Measurements from ENCODE around the gene TRIM56. TPM values are rescaled to one million over a fixed set of nuclear protein-coding genes. Genes with fewer than 3 reads are reported as not detected.
A peak's percentile ranks its signal among the peaks of the same experiment; 100 is the strongest.
"Not testable (repeated sequence)": the region's sequence is repeated elsewhere in the genome, so short reads cannot be mapped to it uniquely, and the experiment has no call there.

The TRIM56 gene
- total and polyA plus RNA-seq, 7 donors, result 3.2 to 15.7 (median 12.6) TPM

DNA sequence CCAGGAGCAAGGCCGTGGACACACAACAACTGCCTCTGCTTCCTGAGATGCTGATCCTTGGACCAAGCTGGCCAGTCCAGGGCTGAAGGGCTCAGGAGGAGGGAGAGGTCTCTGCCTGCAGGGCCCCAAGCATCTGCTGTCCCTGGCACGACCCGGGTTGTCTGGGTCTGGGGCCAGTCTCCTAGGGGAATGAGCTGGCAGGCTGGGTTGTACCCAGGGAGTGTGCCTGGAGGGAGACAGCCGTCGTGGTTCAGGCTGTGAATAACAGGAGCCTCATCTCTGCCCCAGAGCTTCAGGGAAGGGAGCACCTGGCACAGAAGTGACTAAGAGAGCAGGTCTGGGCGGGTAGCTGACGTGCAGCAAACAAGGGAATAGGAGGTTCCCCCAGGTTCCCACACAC is 23.7 kb downstream of the TRIM56 start:
- Histone ChIP-seq H3K9me3 (no peaks in the 10 kb centered on the region), H3K4me3 (no peak overlapping the region), H3K4me1 (no peaks in the 10 kb centered on the region), H3K36me3 (ENCODE audit: insufficient read depth in 1 of 2, low read depth in 1 of 2) (no peaks in the 10 kb centered on the region), H3K27ac (peak overlapping the region; percentile 30), H3K27me3 (ENCODE audit: insufficient read depth in 3 of 3, low read length in 2 of 3) (peaks cover 0 to 29% (median 6%) of the 10 kb centered on the region in 3 donors)
- DNase-seq, result no peak
- 39 to 51% (median 46%) methylated on average over 7 of the region's 7 CpGs for WGBS, 3 donors
- intact Hi-C loops (cut with DNase I), result no loop called here
- TF ChIP-seq, protein P1, sequence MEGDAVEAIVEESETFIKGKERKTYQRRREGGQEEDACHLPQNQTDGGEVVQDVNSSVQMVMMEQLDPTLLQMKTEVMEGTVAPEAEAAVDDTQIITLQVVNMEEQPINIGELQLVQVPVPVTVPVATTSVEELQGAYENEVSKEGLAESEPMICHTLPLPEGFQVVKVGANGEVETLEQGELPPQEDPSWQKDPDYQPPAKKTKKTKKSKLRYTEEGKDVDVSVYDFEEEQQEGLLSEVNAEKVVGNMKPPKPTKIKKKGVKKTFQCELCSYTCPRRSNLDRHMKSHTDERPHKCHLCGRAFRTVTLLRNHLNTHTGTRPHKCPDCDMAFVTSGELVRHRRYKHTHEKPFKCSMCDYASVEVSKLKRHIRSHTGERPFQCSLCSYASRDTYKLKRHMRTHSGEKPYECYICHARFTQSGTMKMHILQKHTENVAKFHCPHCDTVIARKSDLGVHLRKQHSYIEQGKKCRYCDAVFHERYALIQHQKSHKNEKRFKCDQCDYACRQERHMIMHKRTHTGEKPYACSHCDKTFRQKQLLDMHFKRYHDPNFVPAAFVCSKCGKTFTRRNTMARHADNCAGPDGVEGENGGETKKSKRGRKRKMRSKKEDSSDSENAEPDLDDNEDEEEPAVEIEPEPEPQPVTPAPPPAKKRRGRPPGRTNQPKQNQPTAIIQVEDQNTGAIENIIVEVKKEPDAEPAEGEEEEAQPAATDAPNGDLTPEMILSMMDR (IDR thresholded peaks at IDR 0.05), result no peak
- ATAC-seq, result peak in 3 of 4 donors; percentile 26 to 39 (median 33)

DNA sequence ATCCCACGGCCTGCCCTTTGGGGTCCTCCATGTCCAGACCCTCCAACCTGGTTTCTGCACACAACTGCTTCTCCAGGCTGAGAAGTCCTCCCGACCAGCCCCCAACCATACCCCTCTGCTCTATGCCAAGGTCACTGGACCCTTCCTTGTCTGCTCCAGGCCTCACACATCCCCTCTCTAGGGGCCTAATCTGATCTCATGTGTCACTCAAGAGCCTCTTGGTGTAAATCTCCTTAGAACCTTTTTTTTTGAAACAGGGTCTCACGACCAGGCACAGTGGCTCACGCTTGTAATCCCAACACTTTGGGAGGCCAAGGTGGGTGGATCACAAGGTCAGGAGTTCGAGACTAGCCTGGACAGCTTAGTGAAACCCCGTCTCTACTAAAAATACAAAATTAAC is 24.1 kb downstream of the TRIM56 start:
- H3K27ac ChIP-seq, result no peak overlapping the region
- H3K9me3 ChIP-seq, result no peaks in the 10 kb centered on the region
- H3K4me1 ChIP-seq, result no peaks in the 10 kb centered on the region
- H3K4me3 ChIP-seq, result no peak overlapping the region
- intact Hi-C loops (cut with DNase I), result no loop called here
- TF ChIP-seq, protein P1 (IDR thresholded peaks at IDR 0.05), result no peak
- H3K27me3 ChIP-seq (ENCODE audit: insufficient read depth in 3 of 3, low read length in 2 of 3), result peaks cover 0 to 26% (median 6%) of the 10 kb centered on the region in 3 donors
- ATAC-seq (no peak), DNase-seq (no peak)
- 66 to 78% (median 69%) methylated on average over 6 of the region's 6 CpGs for WGBS, 3 donors
- no peaks in the 10 kb centered on the region for H3K36me3 ChIP-seq (ENCODE audit: insufficient read depth in 1 of 2, low read depth in 1 of 2)

DNA sequence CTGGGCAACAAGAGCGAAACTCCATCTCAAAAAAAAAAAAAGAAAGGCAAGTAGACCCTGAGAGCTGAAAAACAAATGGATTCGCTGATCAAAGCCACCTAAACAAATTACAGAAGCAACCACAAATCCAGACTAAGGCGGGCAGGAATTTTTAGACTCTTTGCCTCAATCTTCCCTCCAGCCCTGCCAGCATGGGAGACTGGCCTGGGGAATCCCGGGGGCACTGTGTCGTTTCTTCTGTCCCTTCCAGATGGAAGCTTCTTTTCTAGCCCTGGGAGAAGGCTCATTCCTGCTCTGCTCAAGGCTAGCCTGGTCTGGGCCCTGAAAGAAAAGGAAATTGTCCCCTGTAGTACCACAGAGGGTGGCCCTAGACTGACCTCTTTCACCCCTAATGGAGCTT is 26.0 kb downstream of the TRIM56 start:
- ATAC-seq (no peak), DNase-seq (no peak)
- Histone ChIP-seq H3K9me3 (no peaks in the 10 kb centered on the region), H3K36me3 (ENCODE audit: insufficient read depth in 1 of 2, low read depth in 1 of 2) (no peaks in the 10 kb centered on the region), H3K4me3 (no peak overlapping the region), H3K27me3 (ENCODE audit: insufficient read depth in 3 of 3, low read length in 2 of 3) (peaks cover 0 to 19% (median 6%) of the 10 kb centered on the region in 3 donors), H3K27ac (peak overlapping the region; percentile 60), H3K4me1 (no peaks in the 10 kb centered on the region)
- intact Hi-C loops (cut with DNase I), result no loop called here
- 79 to 85% (median 81%) methylated on average over 4 to 5 of the region's 5 CpGs for WGBS, 3 donors
- TF ChIP-seq, protein P1 (IDR thresholded peaks at IDR 0.05), result no peak

DNA sequence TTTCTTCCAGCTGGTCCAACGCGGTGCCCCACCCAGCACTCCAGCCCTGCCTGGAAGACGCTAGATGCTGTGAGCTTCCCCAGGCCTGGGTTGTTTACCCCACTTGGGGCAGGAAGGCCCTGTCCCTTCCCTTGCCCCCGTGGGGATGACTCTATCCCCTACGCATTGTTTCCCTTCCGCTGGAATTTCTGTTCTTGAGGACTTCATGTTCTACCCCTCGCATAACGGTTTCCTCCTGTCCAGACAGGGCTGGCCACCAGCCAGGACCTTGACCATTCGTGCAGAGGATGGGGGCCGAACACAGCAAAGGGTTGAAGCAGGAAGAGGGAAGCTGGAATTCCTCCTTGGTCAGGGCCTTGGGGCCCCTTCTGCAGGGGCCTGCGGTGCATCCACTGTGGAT is 27.0 kb downstream of the TRIM56 start:
- DNase-seq, result peak; percentile 53 to 82
- peak overlapping the region; percentile 60 for H3K27ac ChIP-seq
- intact Hi-C loops (cut with DNase I), result no loop called here
- H3K4me3 ChIP-seq, result no peak overlapping the region
- peak in 3 of 4 donors; percentile 35 to 44 (median 41) for ATAC-seq
- no peaks in the 10 kb centered on the region for H3K9me3 ChIP-seq
- peaks cover 0 to 13% (median 6%) of the 10 kb centered on the region in 3 donors for H3K27me3 ChIP-seq (ENCODE audit: insufficient read depth in 3 of 3, low read length in 2 of 3)
- WGBS, 3 donors, result 55 to 66% (median 58%) methylated on average over 11 of the region's 11 CpGs
- TF ChIP-seq, protein P1 (IDR thresholded peaks at IDR 0.05), result no peak
- H3K36me3 ChIP-seq (ENCODE audit: insufficient read depth in 1 of 2, low read depth in 1 of 2), result no peaks in the 10 kb centered on the region
- no peaks in the 10 kb centered on the region for H3K4me1 ChIP-seq

DNA sequence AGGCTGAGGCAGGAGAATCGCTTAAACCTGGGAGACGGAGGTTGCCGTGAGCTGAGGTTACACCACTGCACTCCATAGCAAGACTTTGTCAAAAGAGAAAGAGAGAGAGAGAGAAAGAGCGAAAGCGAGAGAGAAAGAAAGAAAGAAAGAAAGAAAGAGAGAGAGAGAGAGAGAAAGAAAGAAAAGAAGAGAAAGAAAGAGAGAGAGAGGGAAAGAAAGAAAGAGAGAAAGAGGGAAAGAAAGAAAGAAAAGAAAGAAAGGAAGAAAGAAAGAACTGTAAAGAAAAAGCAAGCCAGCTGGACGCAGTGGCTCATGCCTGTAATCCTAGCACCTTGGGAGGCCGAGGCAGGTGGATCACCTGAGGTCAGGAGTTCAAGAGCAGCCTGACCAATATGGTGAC is 27.9 kb downstream of the TRIM56 start:
- H3K9me3 ChIP-seq; DNase-seq; intact Hi-C loops (cut with DNase I); ATAC-seq; H3K4me1 ChIP-seq; H3K27ac ChIP-seq; H3K4me3 ChIP-seq; H3K36me3 ChIP-seq (ENCODE audit: insufficient read depth in 1 of 2, low read depth in 1 of 2): not testable (repeated sequence)
- peaks cover 0 to 10% (median 4%) of the 10 kb centered on the region in 3 donors for H3K27me3 ChIP-seq (ENCODE audit: insufficient read depth in 3 of 3, low read length in 2 of 3)
- WGBS, 3 donors, result 94 to 97% (median 96%) methylated on average over 7 of the region's 7 CpGs
